Lower lobe of right lung (tissue), 2 donors: ENCODE data around the gene IL36RN. TPM values are rescaled to one million over a fixed set of nuclear protein-coding genes. Genes with fewer than 3 reads are reported as not detected.

Experiments
- ATAC-seq, 2 donors: fragments of 200-7000 bp; cut with Tn5 transposase; one replicate each; pipeline ENCODE4 v1.9.1; 2020 to 2022; ENCODE audit warnings: mild to moderate bottlenecking in 2 of 2, moderate library complexity in 2 of 2
- DNase-seq: peaks from one replicate; pipeline ENCODE4 v3.0.0-alpha.2; 2020
- H3K27ac ChIP-seq: fragments of 200-600 bp; one replicate; pipeline ENCODE4 v1.8.0; 2022
- H3K27me3 ChIP-seq: fragments of 200-600 bp; one replicate; pipeline ENCODE4 v1.8.0; 2022; ENCODE audit warnings: low read depth
- H3K36me3 ChIP-seq: fragments of 200-600 bp; one replicate; pipeline ENCODE4 v1.8.0; 2022; ENCODE audit warnings: mild to moderate bottlenecking
- H3K4me1 ChIP-seq: fragments of 200-600 bp; one replicate; pipeline ENCODE4 v1.8.0; 2022
- H3K4me3 ChIP-seq: fragments of 200-600 bp; one replicate; pipeline ENCODE4 v1.8.0; 2022; ENCODE audit warnings: mild to moderate bottlenecking
- H3K9me3 ChIP-seq: fragments of 200-600 bp; one replicate; pipeline ENCODE4 v1.8.0; 2022
- intact Hi-C: fragments of 100-400 bp; cut with DNase I; formaldehyde crosslinking; loops from one replicate; pipeline ENCODE4 v1.11.0; 2022
- total RNA-seq: library from RNA; stranded (reverse); fragmentation: NEBNext Ultra II Directional; extraction: Animal tissue kit (Norgen Biotek cat#: 25700); gene quantifications from one replicate; pipeline ENCODE4 v1.2.1, GENCODE V29; 2021
- TF ChIP-seq, protein P1 (sequence below): fragments of 200-600 bp; IDR thresholded peaks from one replicate; pipeline ENCODE4 v1.8.0; 2022; ENCODE audit warnings: antibody characterized with exemption, mild to moderate bottlenecking
- donor health status: DM: no; HTN: yes; CAD: no; lungs with severe emphysema.

Gene IL36RN
- total RNA-seq, 1 donor from 2014 or later: not detected

DNA sequence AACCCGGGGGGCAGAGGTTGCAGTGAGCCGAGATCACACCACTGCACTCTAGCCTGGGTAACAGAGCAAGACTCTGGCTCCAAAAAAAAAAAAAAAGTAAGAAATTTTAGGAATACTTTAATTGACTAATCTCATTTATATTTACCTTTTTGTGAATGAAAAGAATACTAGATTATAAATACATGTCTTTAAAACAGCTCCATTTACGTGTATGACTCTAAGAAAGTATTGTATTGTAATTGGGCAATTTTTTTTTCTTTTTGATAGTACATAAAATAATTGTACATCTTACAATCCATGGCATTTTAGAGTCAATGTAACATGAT lies 45.7 kb upstream of the IL36RN start:
- no peak for DNase-seq
- ATAC-seq: no peak
- H3K36me3 ChIP-seq: no peaks in the 10 kb centered on the region
- H3K4me3 ChIP-seq: no peak overlapping the region
- H3K4me1 ChIP-seq: no peaks in the 10 kb centered on the region
- no peaks in the 10 kb centered on the region for H3K9me3 ChIP-seq
- TF ChIP-seq, protein P1, sequence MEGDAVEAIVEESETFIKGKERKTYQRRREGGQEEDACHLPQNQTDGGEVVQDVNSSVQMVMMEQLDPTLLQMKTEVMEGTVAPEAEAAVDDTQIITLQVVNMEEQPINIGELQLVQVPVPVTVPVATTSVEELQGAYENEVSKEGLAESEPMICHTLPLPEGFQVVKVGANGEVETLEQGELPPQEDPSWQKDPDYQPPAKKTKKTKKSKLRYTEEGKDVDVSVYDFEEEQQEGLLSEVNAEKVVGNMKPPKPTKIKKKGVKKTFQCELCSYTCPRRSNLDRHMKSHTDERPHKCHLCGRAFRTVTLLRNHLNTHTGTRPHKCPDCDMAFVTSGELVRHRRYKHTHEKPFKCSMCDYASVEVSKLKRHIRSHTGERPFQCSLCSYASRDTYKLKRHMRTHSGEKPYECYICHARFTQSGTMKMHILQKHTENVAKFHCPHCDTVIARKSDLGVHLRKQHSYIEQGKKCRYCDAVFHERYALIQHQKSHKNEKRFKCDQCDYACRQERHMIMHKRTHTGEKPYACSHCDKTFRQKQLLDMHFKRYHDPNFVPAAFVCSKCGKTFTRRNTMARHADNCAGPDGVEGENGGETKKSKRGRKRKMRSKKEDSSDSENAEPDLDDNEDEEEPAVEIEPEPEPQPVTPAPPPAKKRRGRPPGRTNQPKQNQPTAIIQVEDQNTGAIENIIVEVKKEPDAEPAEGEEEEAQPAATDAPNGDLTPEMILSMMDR: no peak
- intact Hi-C loops: no loop called here
- H3K27ac ChIP-seq: no peak overlapping the region
- H3K27me3 ChIP-seq: peaks cover 4% of the 10 kb centered on the region

DNA sequence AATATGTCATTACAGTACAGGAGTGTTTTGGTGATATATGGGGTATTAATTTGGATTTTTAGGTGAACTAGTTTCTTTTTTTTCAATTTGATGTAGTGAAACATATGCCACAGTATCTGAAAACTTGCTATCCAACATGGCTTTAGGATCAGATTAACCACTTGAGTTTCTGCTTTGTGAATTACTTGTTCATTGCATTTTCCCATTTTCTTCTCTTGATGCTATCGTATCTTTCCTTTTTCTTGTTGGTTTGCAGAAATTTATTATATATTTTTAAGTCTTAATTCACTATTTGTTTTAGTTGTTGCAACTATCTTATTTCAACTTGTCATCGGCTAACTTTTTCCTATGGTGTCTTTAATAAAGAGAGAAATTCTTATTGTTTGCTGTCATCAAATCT lies 44.9 kb upstream of the IL36RN start:
- peaks cover 4% of the 10 kb centered on the region for H3K27me3 ChIP-seq
- no peak for DNase-seq
- ATAC-seq: no peak
- H3K4me3 ChIP-seq: no peak overlapping the region
- H3K9me3 ChIP-seq: no peaks in the 10 kb centered on the region
- no peak overlapping the region for H3K27ac ChIP-seq
- no peaks in the 10 kb centered on the region for H3K36me3 ChIP-seq
- H3K4me1 ChIP-seq: no peaks in the 10 kb centered on the region
- TF ChIP-seq, protein P1: no peak
- intact Hi-C loops: no loop called here

DNA sequence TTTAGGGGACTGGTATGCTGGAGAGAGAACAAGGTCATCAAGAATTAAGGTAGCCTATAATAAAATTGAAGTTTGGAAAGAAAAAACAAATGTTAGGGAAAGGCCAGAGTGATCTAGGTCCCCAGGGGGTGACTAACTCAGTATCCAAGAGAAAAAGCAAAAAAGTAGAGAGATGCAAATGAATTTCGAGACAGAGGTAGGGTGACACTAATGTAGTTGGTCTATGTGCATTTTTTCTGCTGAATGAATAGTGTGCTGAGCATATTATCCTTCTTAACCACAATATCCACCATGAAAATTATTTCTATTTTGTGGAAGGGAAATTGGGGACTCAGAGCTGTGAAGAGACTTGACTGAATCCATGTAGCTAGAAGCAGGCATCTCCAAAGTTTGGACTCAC lies 44.0 kb upstream of the IL36RN start:
- Histone ChIP-seq H3K4me1 (no peaks in the 10 kb centered on the region), H3K36me3 (no peaks in the 10 kb centered on the region), H3K27me3 (peaks cover 4% of the 10 kb centered on the region), H3K27ac (no peak overlapping the region), H3K9me3 (no peaks in the 10 kb centered on the region), H3K4me3 (no peak overlapping the region)
- intact Hi-C loops: no loop called here
- no peak for DNase-seq
- no peak for ATAC-seq
- TF ChIP-seq, protein P1: no peak

DNA sequence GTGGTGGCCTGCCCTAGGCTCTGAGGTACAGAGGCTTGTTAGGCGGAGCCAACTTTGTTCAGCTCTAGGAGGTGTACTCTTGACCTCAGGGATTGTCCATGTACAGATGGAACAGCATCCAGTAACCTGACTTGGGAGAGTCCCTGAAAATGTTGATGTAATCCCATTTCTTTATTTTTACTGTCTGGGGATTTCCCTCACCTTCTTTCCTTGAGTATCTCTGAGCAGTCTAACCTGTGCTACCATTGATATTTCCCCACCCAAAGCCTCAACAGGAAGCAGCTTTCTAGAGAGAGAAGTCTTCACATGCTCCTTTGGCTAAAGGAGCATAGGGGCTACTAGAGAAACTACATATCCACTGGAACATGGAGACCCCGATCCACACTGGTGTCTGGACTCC lies 43.3 kb upstream of the IL36RN start:
- ATAC-seq (no peak), DNase-seq (no peak)
- H3K27me3 ChIP-seq: peaks cover 4% of the 10 kb centered on the region
- H3K27ac ChIP-seq: no peak overlapping the region
- intact Hi-C loops: no loop called here
- TF ChIP-seq, protein P1: no peak
- H3K36me3 ChIP-seq: no peaks in the 10 kb centered on the region
- no peaks in the 10 kb centered on the region for H3K4me1 ChIP-seq
- no peak overlapping the region for H3K4me3 ChIP-seq
- H3K9me3 ChIP-seq: no peaks in the 10 kb centered on the region

DNA sequence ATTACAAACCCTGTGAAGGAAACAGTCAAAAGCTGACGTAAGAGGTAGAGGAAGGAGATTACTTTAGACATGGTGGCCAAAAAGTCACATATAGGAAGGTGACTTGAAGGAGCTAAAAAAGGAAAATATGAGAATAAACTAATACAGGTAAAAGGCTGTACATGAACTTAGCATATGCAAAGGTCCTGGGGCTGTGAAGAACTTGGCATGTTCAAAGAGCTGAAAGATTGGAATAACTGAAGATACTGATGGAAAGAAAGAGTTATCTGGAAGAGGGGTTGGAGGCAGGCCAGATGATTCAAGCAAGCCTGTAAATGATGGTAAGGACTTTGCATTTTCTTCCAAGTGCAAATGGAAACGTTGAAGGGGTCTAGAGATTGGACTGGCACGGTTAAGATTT lies 40.5 kb upstream of the IL36RN start:
- Histone ChIP-seq H3K9me3 (no peaks in the 10 kb centered on the region), H3K4me3 (no peak overlapping the region), H3K36me3 (no peaks in the 10 kb centered on the region), H3K27ac (no peak overlapping the region), H3K27me3 (peaks cover 4% of the 10 kb centered on the region), H3K4me1 (no peaks in the 10 kb centered on the region)
- no peak for ATAC-seq
- DNase-seq: no peak
- TF ChIP-seq, protein P1: no peak
- intact Hi-C loops: no loop called here

DNA sequence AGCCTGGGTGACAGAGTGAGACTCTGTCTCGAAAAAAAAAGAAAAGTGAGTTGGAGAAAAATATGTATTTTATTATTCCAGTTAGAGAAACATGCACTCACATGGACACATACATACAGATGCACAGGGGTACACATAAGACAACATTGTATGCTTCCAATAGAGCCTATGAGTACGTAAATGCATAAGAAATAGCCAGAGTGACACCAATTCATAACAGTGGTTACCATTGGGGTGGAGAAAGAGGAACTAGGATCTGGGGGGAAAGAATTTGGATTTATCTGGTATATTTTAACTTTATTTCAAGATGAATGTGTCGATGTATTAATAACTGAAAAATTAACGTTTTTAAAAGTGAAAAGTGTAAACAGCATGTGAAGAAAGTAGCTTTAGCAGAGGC lies 37.7 kb upstream of the IL36RN start:
- no peak overlapping the region for H3K27ac ChIP-seq
- H3K27me3 ChIP-seq: peaks cover 4% of the 10 kb centered on the region
- H3K36me3 ChIP-seq: no peaks in the 10 kb centered on the region
- TF ChIP-seq, protein P1: no peak
- H3K4me1 ChIP-seq: no peaks in the 10 kb centered on the region
- intact Hi-C loops: no loop called here
- no peak overlapping the region for H3K4me3 ChIP-seq
- ATAC-seq (no peak), DNase-seq (no peak)
- no peaks in the 10 kb centered on the region for H3K9me3 ChIP-seq
